Ovary (tissue), 3 donors: Measurements from ENCODE around the gene TIMM13.

ENCODE experiments used
- EP300 ChIP-seq: sonication (generic); formaldehyde crosslinking; IDR thresholded peaks from one replicate; pipeline ENCODE4 v1.6.1; 2017; ENCODE audit warnings: antibody characterized with exemption
- TF ChIP-seq, protein P1 (sequence below), 3 donors: fragments of 450-650 bp in 2 of 3; fragments of 200-600 bp in 1 of 3; IDR thresholded peaks; one replicate each; pipeline versions ENCODE4 v1.5.1 to v1.8.0; 2016 to 2022; ENCODE audit warnings: antibody characterized with exemption in 3 of 3, mild to moderate bottlenecking in 1 of 3
- donor health status: DM: no; HTN: no; CAD: no.

DNA sequence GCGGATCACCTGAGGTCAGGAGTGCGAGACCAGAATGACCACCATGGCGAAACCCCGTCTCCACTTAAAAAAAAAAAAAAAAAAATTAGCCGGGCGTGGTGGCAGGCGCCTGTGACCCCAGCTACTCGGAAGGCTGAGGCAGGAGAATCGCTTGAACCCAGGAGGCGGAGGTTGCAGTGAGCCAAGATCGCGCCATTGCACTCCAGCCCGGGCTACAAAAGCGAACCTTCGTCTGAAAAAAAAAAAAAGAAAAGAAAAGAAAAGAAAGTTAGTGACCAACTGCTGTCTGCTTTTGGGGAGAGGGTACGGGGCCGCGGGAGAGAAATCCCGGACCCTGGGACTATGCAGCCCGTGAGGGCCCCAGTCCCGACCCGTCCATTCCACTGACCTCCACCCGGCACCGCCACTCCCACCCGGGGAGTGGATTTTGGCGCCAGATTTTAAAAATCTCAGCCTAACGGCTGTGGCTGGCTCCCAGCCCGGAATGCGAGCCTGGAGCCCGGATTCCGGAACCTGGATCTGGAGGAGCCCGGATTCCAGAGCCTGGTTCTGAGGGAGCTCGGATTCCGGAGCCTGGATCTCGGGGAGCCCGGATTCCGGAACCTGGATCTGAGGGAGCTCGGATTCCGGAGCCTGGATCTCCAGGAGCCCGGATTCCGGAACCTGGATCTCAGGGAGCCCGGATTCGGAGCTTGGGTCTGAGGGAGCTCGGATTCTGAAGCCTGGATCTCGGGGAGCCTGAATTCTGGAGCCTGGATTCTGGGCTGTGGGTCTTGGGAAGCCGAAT is 35.4 kb upstream of the TIMM13 start:
- TF ChIP-seq, protein P1, sequence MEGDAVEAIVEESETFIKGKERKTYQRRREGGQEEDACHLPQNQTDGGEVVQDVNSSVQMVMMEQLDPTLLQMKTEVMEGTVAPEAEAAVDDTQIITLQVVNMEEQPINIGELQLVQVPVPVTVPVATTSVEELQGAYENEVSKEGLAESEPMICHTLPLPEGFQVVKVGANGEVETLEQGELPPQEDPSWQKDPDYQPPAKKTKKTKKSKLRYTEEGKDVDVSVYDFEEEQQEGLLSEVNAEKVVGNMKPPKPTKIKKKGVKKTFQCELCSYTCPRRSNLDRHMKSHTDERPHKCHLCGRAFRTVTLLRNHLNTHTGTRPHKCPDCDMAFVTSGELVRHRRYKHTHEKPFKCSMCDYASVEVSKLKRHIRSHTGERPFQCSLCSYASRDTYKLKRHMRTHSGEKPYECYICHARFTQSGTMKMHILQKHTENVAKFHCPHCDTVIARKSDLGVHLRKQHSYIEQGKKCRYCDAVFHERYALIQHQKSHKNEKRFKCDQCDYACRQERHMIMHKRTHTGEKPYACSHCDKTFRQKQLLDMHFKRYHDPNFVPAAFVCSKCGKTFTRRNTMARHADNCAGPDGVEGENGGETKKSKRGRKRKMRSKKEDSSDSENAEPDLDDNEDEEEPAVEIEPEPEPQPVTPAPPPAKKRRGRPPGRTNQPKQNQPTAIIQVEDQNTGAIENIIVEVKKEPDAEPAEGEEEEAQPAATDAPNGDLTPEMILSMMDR (IDR thresholded peaks at IDR 0.05), result peak in 1 of 3 donors; percentile 19
- no peak for TF ChIP-seq EP300
